ENCODE results near the gene ABCG1.
A peak's percentile ranks its signal among the peaks of the same experiment; 100 is the strongest.

Gene ABCG1

GRCh38 chr21:42332557-42333317, 113.8 kb downstream of the ABCG1 start:
- no peaks in the 10 kb centered on the region for H3K36me3 ChIP-seq (ENCODE audit: insufficient read depth, low read length)
- H3K9me3 ChIP-seq (ENCODE audit: control insufficient read depth, insufficient read depth, low read length) = peaks cover 11% of the 10 kb centered on the region
- H3K4me1 ChIP-seq (ENCODE audit: insufficient read depth, low read length) = peaks cover 3% of the 10 kb centered on the region
- H3K9ac ChIP-seq (ENCODE audit: low read depth, low read length) = no peak overlapping the region

GRCh38 chr21:42336054-42336453, 117.1 kb downstream of the ABCG1 start:
- peak overlapping the region; percentile 3; the same call in 1 of the 2 replicates for H3K9ac ChIP-seq (ENCODE audit: low read depth, low read length)
- H3K36me3 ChIP-seq (ENCODE audit: insufficient read depth, low read length) = no peaks in the 10 kb centered on the region
- peaks cover 9% of the 10 kb centered on the region for H3K4me1 ChIP-seq (ENCODE audit: insufficient read depth, low read length)
- 0 out of 2 replicates have a peak, but pooled peaks cover 3% of the 10 kb centered on the region for H3K9me3 ChIP-seq (ENCODE audit: control insufficient read depth, insufficient read depth, low read length)

- H3K9me3 ChIP-seq (ENCODE audit: control insufficient read depth, insufficient read depth, low read length) = 0 out of 2 replicates have a peak, but pooled peaks cover 3% of the 10 kb centered on the region
- H3K36me3 ChIP-seq (ENCODE audit: insufficient read depth, low read length) = no peaks in the 10 kb centered on the region
- no peak overlapping the region for H3K9ac ChIP-seq (ENCODE audit: low read depth, low read length)
- peaks cover 9% of the 10 kb centered on the region for H3K4me1 ChIP-seq (ENCODE audit: insufficient read depth, low read length)
Observed at GRCh38 chr21:42337276-42337675, 118.3 kb downstream of the ABCG1 start.

- Histone ChIP-seq H3K9ac (ENCODE audit: low read depth, low read length) (peak overlapping the region; percentile 25; the same call in 1 of the 2 replicates), H3K9me3 (ENCODE audit: control insufficient read depth, insufficient read depth, low read length) (no peaks in the 10 kb centered on the region), H3K36me3 (ENCODE audit: insufficient read depth, low read length) (no peaks in the 10 kb centered on the region), H3K4me1 (ENCODE audit: insufficient read depth, low read length) (peaks cover 9% of the 10 kb centered on the region)
Observed at GRCh38 chr21:42337830-42338728, 119.1 kb downstream of the ABCG1 start.

GRCh38 chr21:42338729-42339715, 120.1 kb downstream of the ABCG1 start:
- H3K9me3 ChIP-seq (ENCODE audit: control insufficient read depth, insufficient read depth, low read length) = no peaks in the 10 kb centered on the region
- H3K36me3 ChIP-seq (ENCODE audit: insufficient read depth, low read length) = no peaks in the 10 kb centered on the region
- no peak overlapping the region for H3K9ac ChIP-seq (ENCODE audit: low read depth, low read length)
- H3K4me1 ChIP-seq (ENCODE audit: insufficient read depth, low read length) = peaks cover 9% of the 10 kb centered on the region

GRCh38 chr21:42340187-42341050, 121.5 kb downstream of the ABCG1 start:
- Histone ChIP-seq H3K4me1 (ENCODE audit: insufficient read depth, low read length) (peaks cover 9% of the 10 kb centered on the region), H3K9ac (ENCODE audit: low read depth, low read length) (no peak overlapping the region), H3K36me3 (ENCODE audit: insufficient read depth, low read length) (no peaks in the 10 kb centered on the region), H3K9me3 (ENCODE audit: control insufficient read depth, insufficient read depth, low read length) (no peaks in the 10 kb centered on the region)

- no peaks in the 10 kb centered on the region for H3K9me3 ChIP-seq (ENCODE audit: control insufficient read depth, insufficient read depth, low read length)
- H3K4me1 ChIP-seq (ENCODE audit: insufficient read depth, low read length) = peaks cover 8% of the 10 kb centered on the region
- no peak overlapping the region for H3K9ac ChIP-seq (ENCODE audit: low read depth, low read length)
- H3K36me3 ChIP-seq (ENCODE audit: insufficient read depth, low read length) = no peaks in the 10 kb centered on the region
Observed at GRCh38 chr21:42341776-42342542, 123.0 kb downstream of the ABCG1 start.

GRCh38 chr21:42343101-42343500, 124.2 kb downstream of the ABCG1 start:
- no peaks in the 10 kb centered on the region for H3K9me3 ChIP-seq (ENCODE audit: control insufficient read depth, insufficient read depth, low read length)
- H3K4me1 ChIP-seq (ENCODE audit: insufficient read depth, low read length) = peaks cover 4% of the 10 kb centered on the region; the same call in 1 of the 2 replicates
- no peaks in the 10 kb centered on the region for H3K36me3 ChIP-seq (ENCODE audit: insufficient read depth, low read length)
- H3K9ac ChIP-seq (ENCODE audit: low read depth, low read length) = no peak overlapping the region

- Histone ChIP-seq H3K9me3 (ENCODE audit: control insufficient read depth, insufficient read depth, low read length) (no peaks in the 10 kb centered on the region), H3K4me1 (ENCODE audit: insufficient read depth, low read length) (no peaks in the 10 kb centered on the region), H3K9ac (ENCODE audit: low read depth, low read length) (no peak overlapping the region), H3K36me3 (ENCODE audit: insufficient read depth, low read length) (no peaks in the 10 kb centered on the region)
Observed at GRCh38 chr21:42343556-42343955, 124.6 kb downstream of the ABCG1 start.

- Histone ChIP-seq H3K9ac (ENCODE audit: low read depth, low read length) (no peak overlapping the region), H3K4me1 (ENCODE audit: insufficient read depth, low read length) (no peaks in the 10 kb centered on the region), H3K9me3 (ENCODE audit: control insufficient read depth, insufficient read depth, low read length) (no peaks in the 10 kb centered on the region), H3K36me3 (ENCODE audit: insufficient read depth, low read length) (no peaks in the 10 kb centered on the region)
Observed at GRCh38 chr21:42343963-42344510, 125.1 kb downstream of the ABCG1 start.

GRCh38 chr21:42344631-42345030, 125.7 kb downstream of the ABCG1 start:
- Histone ChIP-seq H3K4me1 (ENCODE audit: insufficient read depth, low read length) (no peaks in the 10 kb centered on the region), H3K9me3 (ENCODE audit: control insufficient read depth, insufficient read depth, low read length) (no peaks in the 10 kb centered on the region), H3K9ac (ENCODE audit: low read depth, low read length) (no peak overlapping the region)

GRCh38 chr21:42346441-42346840, 127.5 kb downstream of the ABCG1 start:
- Histone ChIP-seq H3K9me3 (ENCODE audit: control insufficient read depth, insufficient read depth, low read length) (no peaks in the 10 kb centered on the region), H3K9ac (ENCODE audit: low read depth, low read length) (no peak overlapping the region), H3K4me1 (ENCODE audit: insufficient read depth, low read length) (no peaks in the 10 kb centered on the region), H3K36me3 (ENCODE audit: insufficient read depth, low read length) (no peaks in the 10 kb centered on the region)

More at GRCh38 chr21:42344631-42345030, 125.7 kb downstream of the ABCG1 start:
- no peaks in the 10 kb centered on the region for H3K36me3 ChIP-seq (ENCODE audit: insufficient read depth, low read length)

Data from ES-I3 (cell line).